Measurements from ENCODE around the gene ZNF415. TPM values are rescaled to one million over a fixed set of nuclear protein-coding genes. Genes with fewer than 3 reads are reported as not detected.
"Not testable (repeated sequence)": the region's sequence is repeated elsewhere in the genome, so short reads cannot be mapped to it uniquely, and the experiment has no call there.

ZNF415 gene
- total and polyA plus RNA-seq, 2 donors (not counting 1 experiment from before 2014, with no cell fraction given) = 7.2 to 15.7 TPM

DNA sequence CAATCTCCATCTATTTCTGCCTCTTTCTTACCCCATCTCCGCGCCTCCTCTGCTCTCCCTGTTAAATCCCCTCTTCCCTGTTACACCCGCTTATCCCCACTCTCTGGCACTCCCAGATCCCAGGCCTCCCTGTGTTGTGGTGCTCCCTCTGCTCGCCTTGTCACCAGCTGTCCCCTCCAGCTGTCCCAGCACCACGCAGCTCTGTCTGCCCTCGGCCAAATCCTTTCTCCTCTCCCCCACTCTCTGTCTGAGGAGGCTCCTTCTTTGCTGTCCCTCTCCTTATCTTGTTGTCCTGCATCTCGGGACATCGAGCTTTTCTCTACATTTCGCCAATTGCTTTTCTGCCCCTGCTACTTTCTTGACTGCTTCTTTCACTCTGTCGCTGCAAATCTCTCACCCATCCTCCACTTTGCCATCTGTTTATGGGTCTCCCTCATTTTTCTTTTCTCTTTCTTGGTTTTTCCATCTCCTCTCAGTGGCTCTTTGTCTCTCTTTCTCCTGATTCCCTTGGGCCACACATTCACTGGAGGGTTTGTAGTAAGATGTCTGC lies 30.4 kb downstream of the ZNF415 start:
- H3K79me2 ChIP-seq (ENCODE audit: control insufficient read depth, insufficient read depth, low read length) = peaks cover 28% of the 10 kb centered on the region
- no peaks in the 10 kb centered on the region for H3K4me1 ChIP-seq (ENCODE audit: control insufficient read depth, extremely low read depth, insufficient read depth, low read length)
- no peaks in the 10 kb centered on the region for H3K36me3 ChIP-seq (ENCODE audit: control insufficient read depth, insufficient read depth, low read length)
- H3K9ac ChIP-seq (ENCODE audit: insufficient read depth, low read length) = peak overlapping the region; percentile 92
- H3K4me3 ChIP-seq (replicated peaks in 1 of 4; ENCODE audit: control extremely low read depth in 1 of 4, insufficient read depth in 1 of 4, low read depth in 3 of 4, low read length in 4 of 4) = peak overlapping the region; percentile 80 to 99 (median 94)
- peak overlapping the region; percentile 97 for H3K27ac ChIP-seq (ENCODE audit: insufficient read depth, low read length)
- TF ChIP-seq, protein P1, sequence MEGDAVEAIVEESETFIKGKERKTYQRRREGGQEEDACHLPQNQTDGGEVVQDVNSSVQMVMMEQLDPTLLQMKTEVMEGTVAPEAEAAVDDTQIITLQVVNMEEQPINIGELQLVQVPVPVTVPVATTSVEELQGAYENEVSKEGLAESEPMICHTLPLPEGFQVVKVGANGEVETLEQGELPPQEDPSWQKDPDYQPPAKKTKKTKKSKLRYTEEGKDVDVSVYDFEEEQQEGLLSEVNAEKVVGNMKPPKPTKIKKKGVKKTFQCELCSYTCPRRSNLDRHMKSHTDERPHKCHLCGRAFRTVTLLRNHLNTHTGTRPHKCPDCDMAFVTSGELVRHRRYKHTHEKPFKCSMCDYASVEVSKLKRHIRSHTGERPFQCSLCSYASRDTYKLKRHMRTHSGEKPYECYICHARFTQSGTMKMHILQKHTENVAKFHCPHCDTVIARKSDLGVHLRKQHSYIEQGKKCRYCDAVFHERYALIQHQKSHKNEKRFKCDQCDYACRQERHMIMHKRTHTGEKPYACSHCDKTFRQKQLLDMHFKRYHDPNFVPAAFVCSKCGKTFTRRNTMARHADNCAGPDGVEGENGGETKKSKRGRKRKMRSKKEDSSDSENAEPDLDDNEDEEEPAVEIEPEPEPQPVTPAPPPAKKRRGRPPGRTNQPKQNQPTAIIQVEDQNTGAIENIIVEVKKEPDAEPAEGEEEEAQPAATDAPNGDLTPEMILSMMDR (conservative IDR thresholded peaks at IDR 0.05 in 1 of 2, IDR thresholded peaks at IDR 0.05 in 1 of 2; ENCODE audit: low read depth in 1 of 2, low read length in 2 of 2) = no peak
- TF ChIP-seq EZH2 (IDR thresholded peaks at IDR 0.05; ENCODE audit: low read length, missing control alignments) = no peak
- no peaks in the 10 kb centered on the region for H4K20me1 ChIP-seq (ENCODE audit: control insufficient read depth, extremely low read depth, insufficient read depth, low read length)
- no peak overlapping the region for H2AFZ ChIP-seq (ENCODE audit: low read length)
- H3K27me3 ChIP-seq (ENCODE audit: control insufficient read depth, insufficient read depth, low read length) = no peaks in the 10 kb centered on the region
- no peak for DNase-seq (ENCODE audit: low read depth in 2 of 2)
- peak overlapping the region; percentile 96 for H3K4me2 ChIP-seq (ENCODE audit: extremely low read depth, insufficient read depth, low read length)
- H3K9me3 ChIP-seq (ENCODE audit: control insufficient read depth, insufficient read depth, low read depth, low read length) = no peaks in the 10 kb centered on the region

DNA sequence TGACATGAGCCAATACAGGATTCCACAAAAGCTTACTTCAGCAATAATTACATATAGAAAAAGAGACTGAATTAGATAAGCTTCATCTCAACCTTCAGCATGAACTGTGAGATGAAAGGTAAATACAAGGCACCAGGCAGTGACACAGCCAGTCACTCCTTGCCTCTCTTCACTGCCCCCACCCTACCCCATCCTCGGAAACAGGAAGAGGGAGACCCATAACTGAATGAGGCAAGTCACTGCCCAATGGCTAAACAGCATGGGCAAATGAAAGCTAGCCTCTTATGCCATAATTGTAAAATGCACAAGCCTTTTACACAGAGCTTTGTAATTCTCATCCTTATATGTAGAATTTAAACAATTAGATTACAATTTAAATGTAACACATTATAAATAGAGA lies 31.2 kb downstream of the ZNF415 start:
- peaks cover 28% of the 10 kb centered on the region for H3K79me2 ChIP-seq (ENCODE audit: control insufficient read depth, insufficient read depth, low read length)
- peak in 1 of 2 donors; percentile 7 for DNase-seq (ENCODE audit: low read depth in 2 of 2)
- TF ChIP-seq, protein P1 (conservative IDR thresholded peaks at IDR 0.05 in 1 of 2, IDR thresholded peaks at IDR 0.05 in 1 of 2; ENCODE audit: low read depth in 1 of 2, low read length in 2 of 2) = no peak
- no peak for TF ChIP-seq EZH2 (IDR thresholded peaks at IDR 0.05; ENCODE audit: low read length, missing control alignments)
- H3K4me2 ChIP-seq (ENCODE audit: extremely low read depth, insufficient read depth, low read length) = peak overlapping the region; percentile 96
- H2AFZ ChIP-seq (ENCODE audit: low read length) = no peak overlapping the region
- no peaks in the 10 kb centered on the region for H3K36me3 ChIP-seq (ENCODE audit: control insufficient read depth, insufficient read depth, low read length)
- no peaks in the 10 kb centered on the region for H4K20me1 ChIP-seq (ENCODE audit: control insufficient read depth, extremely low read depth, insufficient read depth, low read length)
- no peak overlapping the region for H3K9ac ChIP-seq (ENCODE audit: insufficient read depth, low read length)
- H3K27me3 ChIP-seq (ENCODE audit: control insufficient read depth, insufficient read depth, low read length) = no peaks in the 10 kb centered on the region
- no peaks in the 10 kb centered on the region for H3K4me1 ChIP-seq (ENCODE audit: control insufficient read depth, extremely low read depth, insufficient read depth, low read length)
- H3K27ac ChIP-seq (ENCODE audit: insufficient read depth, low read length) = no peak overlapping the region
- H3K9me3 ChIP-seq (ENCODE audit: control insufficient read depth, insufficient read depth, low read depth, low read length) = no peaks in the 10 kb centered on the region
- H3K4me3 ChIP-seq (replicated peaks in 1 of 4; ENCODE audit: control extremely low read depth in 1 of 4, insufficient read depth in 1 of 4, low read depth in 3 of 4, low read length in 4 of 4) = peak overlapping the region in 2 of 4 experiments; percentile 80 to 90

DNA sequence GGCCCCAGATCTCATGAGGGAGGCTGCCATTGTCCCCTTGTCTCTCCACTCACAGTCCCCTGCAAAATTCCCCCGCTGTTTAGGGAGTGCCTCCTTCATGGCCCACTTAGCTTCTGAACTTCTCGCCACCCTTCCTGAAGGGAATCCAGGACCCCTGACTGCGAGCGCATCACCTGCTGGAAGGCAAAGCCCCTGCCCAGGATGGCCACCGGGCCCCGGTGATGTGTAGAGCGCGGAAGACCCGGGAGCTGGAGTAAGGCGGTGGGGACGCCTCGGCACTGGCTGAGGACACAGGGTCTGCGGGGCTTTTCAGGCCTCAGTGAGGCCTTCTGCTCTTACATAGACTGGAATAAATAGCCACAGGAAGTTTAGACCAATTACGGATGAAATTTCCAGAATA lies 34.1 kb downstream of the ZNF415 start:
- not testable (repeated sequence) for H3K27ac ChIP-seq (ENCODE audit: insufficient read depth, low read length); H3K9me3 ChIP-seq (ENCODE audit: control insufficient read depth, insufficient read depth, low read depth, low read length); H3K4me2 ChIP-seq (ENCODE audit: extremely low read depth, insufficient read depth, low read length); H3K9ac ChIP-seq (ENCODE audit: insufficient read depth, low read length); DNase-seq (ENCODE audit: low read depth in 2 of 2); H4K20me1 ChIP-seq (ENCODE audit: control insufficient read depth, extremely low read depth, insufficient read depth, low read length); H3K27me3 ChIP-seq (ENCODE audit: control insufficient read depth, insufficient read depth, low read length); H3K4me3 ChIP-seq (replicated peaks in 1 of 4; ENCODE audit: control extremely low read depth in 1 of 4, insufficient read depth in 1 of 4, low read depth in 3 of 4, low read length in 4 of 4); H3K36me3 ChIP-seq (ENCODE audit: control insufficient read depth, insufficient read depth, low read length); H2AFZ ChIP-seq (ENCODE audit: low read length); H3K4me1 ChIP-seq (ENCODE audit: control insufficient read depth, extremely low read depth, insufficient read depth, low read length)
- peaks cover 28% of the 10 kb centered on the region for H3K79me2 ChIP-seq (ENCODE audit: control insufficient read depth, insufficient read depth, low read length)

DNA sequence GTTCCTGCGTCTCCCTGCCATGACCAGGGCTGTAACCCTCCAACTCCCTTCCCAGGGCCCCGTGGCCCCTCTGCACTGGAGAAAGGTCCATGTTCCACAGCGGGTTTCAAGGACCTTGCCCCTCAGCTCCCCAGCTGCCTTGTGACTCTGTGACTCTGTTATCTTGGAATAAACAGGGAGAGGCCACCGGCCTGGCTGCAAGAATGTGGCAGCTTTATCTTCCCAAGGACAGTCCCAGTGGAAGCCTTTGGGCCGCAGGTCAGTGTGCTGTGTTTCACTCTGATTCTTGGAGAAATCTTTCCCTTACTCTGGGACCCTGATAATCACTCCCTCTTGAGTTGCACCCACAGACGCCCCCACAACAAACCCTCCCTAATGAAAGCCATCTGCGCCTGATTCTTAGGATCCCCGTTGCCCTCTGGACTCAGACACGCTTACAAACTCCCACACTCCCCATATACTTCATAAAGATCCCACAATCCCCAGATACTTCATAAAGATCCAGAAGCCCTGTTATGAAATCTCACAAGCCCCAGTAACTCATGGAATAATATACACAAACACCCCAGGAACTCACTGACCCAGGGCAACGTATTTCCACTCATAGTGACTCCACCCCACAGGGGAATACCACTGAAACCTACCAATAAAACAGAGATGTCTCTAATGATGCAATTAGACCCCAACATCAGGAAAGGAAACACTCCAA lies 35.6 kb downstream of the ZNF415 start:
- not testable (repeated sequence) for H3K36me3 ChIP-seq (ENCODE audit: control insufficient read depth, insufficient read depth, low read length); H3K4me3 ChIP-seq (replicated peaks in 1 of 4; ENCODE audit: control extremely low read depth in 1 of 4, insufficient read depth in 1 of 4, low read depth in 3 of 4, low read length in 4 of 4); H3K4me1 ChIP-seq (ENCODE audit: control insufficient read depth, extremely low read depth, insufficient read depth, low read length); H3K27ac ChIP-seq (ENCODE audit: insufficient read depth, low read length); H2AFZ ChIP-seq (ENCODE audit: low read length); H3K9me3 ChIP-seq (ENCODE audit: control insufficient read depth, insufficient read depth, low read depth, low read length); DNase-seq (ENCODE audit: low read depth in 2 of 2); H3K27me3 ChIP-seq (ENCODE audit: control insufficient read depth, insufficient read depth, low read length); H3K9ac ChIP-seq (ENCODE audit: insufficient read depth, low read length); H3K4me2 ChIP-seq (ENCODE audit: extremely low read depth, insufficient read depth, low read length); H4K20me1 ChIP-seq (ENCODE audit: control insufficient read depth, extremely low read depth, insufficient read depth, low read length)
- peaks cover 24% of the 10 kb centered on the region for H3K79me2 ChIP-seq (ENCODE audit: control insufficient read depth, insufficient read depth, low read length)

DNA sequence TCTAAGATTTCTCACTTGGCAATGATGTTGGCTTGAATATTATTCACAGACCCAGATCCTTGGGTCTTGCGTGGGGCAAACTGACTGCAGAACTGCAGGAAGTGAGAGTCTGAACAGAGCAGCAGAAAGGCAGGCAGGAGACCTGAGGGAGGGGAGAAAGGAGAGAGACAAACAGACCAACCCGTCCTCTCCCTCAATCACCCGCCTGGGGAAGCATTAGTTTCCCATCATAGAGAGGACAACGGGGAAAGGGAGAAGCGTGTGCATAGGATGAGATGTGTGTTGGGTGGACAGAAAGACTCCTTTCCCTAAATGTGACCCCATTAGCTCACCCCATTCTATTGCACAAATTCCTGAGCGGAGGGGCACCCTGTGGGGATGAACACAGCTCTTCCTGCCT lies 36.1 kb downstream of the ZNF415 start:
- not testable (repeated sequence) for H4K20me1 ChIP-seq (ENCODE audit: control insufficient read depth, extremely low read depth, insufficient read depth, low read length); H3K27me3 ChIP-seq (ENCODE audit: control insufficient read depth, insufficient read depth, low read length); H2AFZ ChIP-seq (ENCODE audit: low read length); H3K9ac ChIP-seq (ENCODE audit: insufficient read depth, low read length); DNase-seq (ENCODE audit: low read depth in 2 of 2); H3K4me1 ChIP-seq (ENCODE audit: control insufficient read depth, extremely low read depth, insufficient read depth, low read length); H3K4me3 ChIP-seq (replicated peaks in 1 of 4; ENCODE audit: control extremely low read depth in 1 of 4, insufficient read depth in 1 of 4, low read depth in 3 of 4, low read length in 4 of 4); H3K9me3 ChIP-seq (ENCODE audit: control insufficient read depth, insufficient read depth, low read depth, low read length); H3K4me2 ChIP-seq (ENCODE audit: extremely low read depth, insufficient read depth, low read length); H3K27ac ChIP-seq (ENCODE audit: insufficient read depth, low read length); H3K36me3 ChIP-seq (ENCODE audit: control insufficient read depth, insufficient read depth, low read length)
- H3K79me2 ChIP-seq (ENCODE audit: control insufficient read depth, insufficient read depth, low read length) = peaks cover 19% of the 10 kb centered on the region
